Measurements from ENCODE around the gene IQCH. TPM values are rescaled to one million over a fixed set of nuclear protein-coding genes. Genes with fewer than 3 reads are reported as not detected.

IQCH gene
- total and polyA plus RNA-seq, 9 of the 15 experiments (the other 6 are each of a cell fraction or from before 2014, with no cell fraction given), result 1.8 to 3.9 (median 2.7) TPM

DNA sequence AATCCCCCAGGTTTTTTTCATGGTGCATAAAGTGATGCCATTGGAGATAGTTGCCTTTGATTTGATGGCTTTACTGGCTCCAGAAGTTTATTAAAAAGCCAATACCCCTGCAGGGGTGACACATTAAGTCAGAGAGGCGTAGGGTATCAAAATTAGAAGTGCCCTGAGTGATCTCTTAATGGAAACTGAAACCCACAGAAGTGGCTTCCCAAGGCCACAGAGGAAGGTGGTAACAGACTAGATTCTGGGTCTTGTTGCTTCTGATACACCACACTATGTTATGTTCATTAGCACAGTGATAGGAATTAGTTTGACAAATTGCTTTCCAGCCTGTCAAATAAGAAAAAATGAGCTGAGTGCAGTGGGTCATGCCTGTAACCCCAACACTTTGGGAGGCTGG lies 112.3 kb downstream of the IQCH start:
- Histone ChIP-seq H3K4me3 (no peak overlapping the region), H2AFZ (ENCODE audit: low read depth, low read length) (no peak overlapping the region), H3K4me2 (ENCODE audit: insufficient read depth, low read length) (no peak overlapping the region), H3K9ac (ENCODE audit: insufficient read depth in 1 of 2, low read depth in 2 of 2, low read length in 2 of 2) (no peak overlapping the region), H4K20me1 (replicated peaks; ENCODE audit: control insufficient read depth, insufficient read depth, low read length) (no peaks in the 10 kb centered on the region), H3K9me3 (replicated peaks; ENCODE audit: control insufficient read depth, insufficient read depth, low read depth, low read length) (no peaks in the 10 kb centered on the region), H3K9me1 (ENCODE audit: control insufficient read depth, insufficient read depth, low read length) (no peaks in the 10 kb centered on the region), H3K79me2 (ENCODE audit: control insufficient read depth, insufficient read depth, low read length) (no peaks in the 10 kb centered on the region), H3K36me3 (ENCODE audit: control insufficient read depth, insufficient read depth, low read length) (no peaks in the 10 kb centered on the region), H3K4me1 (replicated peaks in 1 of 2; ENCODE audit: control insufficient read depth in 2 of 2, insufficient read depth in 2 of 2, low read length in 2 of 2) (peaks cover 2 to 21% of the 10 kb centered on the region in 2 experiments; a peak in 4 of 5 replicates), H3K27me3 (ENCODE audit: control insufficient read depth in 2 of 2, insufficient read depth in 2 of 2, low read length in 2 of 2) (no peaks in the 10 kb centered on the region), H3K27ac (ENCODE audit: extremely low read depth, low read depth, low read length) (no peak overlapping the region)
- intact Hi-C loops (cut with micrococcal nuclease), result no loop called here
- DNase-seq (ENCODE audit: extremely low read depth in 1 of 4, low spot score in 3 of 4), result no peak
- 50% methylated on average over 1 of the region's 1 CpG for WGBS (ENCODE audit: insufficient coverage, low coverage, missing lambda C conversion rate)
- BruUV-seq (replicated peaks), result no TSS peak
- no peak for FAIRE-seq
- ChIA-PET POLR2A (no interaction called here), CTCF (ENCODE audit: low intra/inter-chr PET ratio) (no interaction called here)
- ATAC-seq, result no peak
- TF ChIP-seq CBFA2T2 (conservative IDR thresholded peaks at IDR 0.05) (no peak), ZNF717 (CRISPR knock-in tag; IDR thresholded peaks at IDR 0.05) (no peak), IRF2 (CRISPR knock-in tag; IDR thresholded peaks at IDR 0.05) (no peak)
- in situ Hi-C loops (cut with MboI), result no loop called here

DNA sequence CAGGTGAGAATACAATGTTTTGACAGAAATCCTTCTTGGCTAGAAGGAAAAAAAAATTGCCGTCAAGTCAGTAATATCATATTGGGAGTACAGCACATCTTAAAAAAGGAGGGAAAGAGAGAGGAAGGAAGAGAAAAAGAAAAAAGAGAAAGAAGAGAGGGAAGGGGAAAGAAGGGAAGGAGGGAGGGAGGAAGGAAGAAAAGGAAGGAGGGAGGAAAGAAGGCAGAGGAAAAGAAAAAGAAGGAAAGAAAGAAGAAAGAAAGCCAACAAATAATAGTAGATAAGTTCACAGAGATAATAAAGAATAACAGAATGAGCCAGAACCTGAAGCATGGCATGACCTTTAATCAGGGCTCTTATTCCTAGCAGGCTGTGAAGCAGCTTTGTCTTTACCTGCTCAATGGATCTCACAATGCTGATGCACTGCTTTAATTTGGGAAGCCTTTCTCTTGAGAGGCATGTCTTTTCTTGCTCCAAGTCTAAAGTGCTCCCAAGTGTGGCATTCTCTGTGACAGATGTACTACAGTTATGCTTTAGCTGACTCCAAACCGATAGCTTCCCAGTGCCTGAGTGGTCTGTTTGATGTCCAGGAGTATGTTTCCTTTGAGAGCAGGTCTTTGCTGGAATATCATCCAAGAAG lies 114.9 kb downstream of the IQCH start:
- TF ChIP-seq, protein P1, sequence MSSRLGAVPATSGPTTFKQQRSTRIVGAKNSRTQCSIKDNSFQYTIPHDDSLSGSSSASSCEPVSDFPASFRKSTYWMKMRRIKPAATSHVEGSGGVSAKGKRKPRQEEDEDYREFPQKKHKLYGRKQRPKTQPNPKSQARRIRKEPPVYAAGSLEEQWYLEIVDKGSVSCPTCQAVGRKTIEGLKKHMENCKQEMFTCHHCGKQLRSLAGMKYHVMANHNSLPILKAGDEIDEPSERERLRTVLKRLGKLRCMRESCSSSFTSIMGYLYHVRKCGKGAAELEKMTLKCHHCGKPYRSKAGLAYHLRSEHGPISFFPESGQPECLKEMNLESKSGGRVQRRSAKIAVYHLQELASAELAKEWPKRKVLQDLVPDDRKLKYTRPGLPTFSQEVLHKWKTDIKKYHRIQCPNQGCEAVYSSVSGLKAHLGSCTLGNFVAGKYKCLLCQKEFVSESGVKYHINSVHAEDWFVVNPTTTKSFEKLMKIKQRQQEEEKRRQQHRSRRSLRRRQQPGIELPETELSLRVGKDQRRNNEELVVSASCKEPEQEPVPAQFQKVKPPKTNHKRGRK (tag; IDR thresholded peaks at IDR 0.05), result peak; percentile 98
- TF ChIP-seq, protein P2, sequence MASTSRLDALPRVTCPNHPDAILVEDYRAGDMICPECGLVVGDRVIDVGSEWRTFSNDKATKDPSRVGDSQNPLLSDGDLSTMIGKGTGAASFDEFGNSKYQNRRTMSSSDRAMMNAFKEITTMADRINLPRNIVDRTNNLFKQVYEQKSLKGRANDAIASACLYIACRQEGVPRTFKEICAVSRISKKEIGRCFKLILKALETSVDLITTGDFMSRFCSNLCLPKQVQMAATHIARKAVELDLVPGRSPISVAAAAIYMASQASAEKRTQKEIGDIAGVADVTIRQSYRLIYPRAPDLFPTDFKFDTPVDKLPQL (IDR thresholded peaks at IDR 0.05; ENCODE audit: extremely low read depth, insufficient read length), result no peak
- no peak for TF ChIP-seq MYBL2 (IDR thresholded peaks at IDR 0.05; ENCODE audit: low read depth)
- TF ChIP-seq MYBL2 (CRISPR knock-in tag; IDR thresholded peaks at IDR 0.05; ENCODE audit: borderline replicate concordance), result no peak
- TF ChIP-seq, protein P3, sequence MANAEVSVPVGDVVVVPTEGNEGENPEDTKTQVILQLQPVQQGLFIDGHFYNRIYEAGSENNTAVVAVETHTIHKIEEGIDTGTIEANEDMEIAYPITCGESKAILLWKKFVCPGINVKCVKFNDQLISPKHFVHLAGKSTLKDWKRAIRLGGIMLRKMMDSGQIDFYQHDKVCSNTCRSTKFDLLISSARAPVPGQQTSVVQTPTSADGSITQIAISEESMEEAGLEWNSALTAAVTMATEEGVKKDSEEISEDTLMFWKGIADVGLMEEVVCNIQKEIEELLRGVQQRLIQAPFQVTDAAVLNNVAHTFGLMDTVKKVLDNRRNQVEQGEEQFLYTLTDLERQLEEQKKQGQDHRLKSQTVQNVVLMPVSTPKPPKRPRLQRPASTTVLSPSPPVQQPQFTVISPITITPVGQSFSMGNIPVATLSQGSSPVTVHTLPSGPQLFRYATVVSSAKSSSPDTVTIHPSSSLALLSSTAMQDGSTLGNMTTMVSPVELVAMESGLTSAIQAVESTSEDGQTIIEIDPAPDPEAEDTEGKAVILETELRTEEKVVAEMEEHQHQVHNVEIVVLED (CRISPR knock-in tag; IDR thresholded peaks at IDR 0.05), result no peak
- TF ChIP-seq ZNF212 (CRISPR knock-in tag; IDR thresholded peaks at IDR 0.05), result no peak
- in situ Hi-C loops (cut with MboI), result no loop called here
- POLR2A ChIA-PET, result interaction anchor here (0.6 to 1.5 kb wide), 4 partner anchors 11 to 252 kb away, joined by 3 to 7 read pairs (median 3); no protein-coding TSS in a partner anchor

More for the DNA sequence above, 114.9 kb downstream of the IQCH start:
- Histone ChIP-seq H3K9me1 (ENCODE audit: control insufficient read depth, insufficient read depth, low read length) (no peaks in the 10 kb centered on the region), H3K9me3 (replicated peaks; ENCODE audit: control insufficient read depth, insufficient read depth, low read depth, low read length) (no peaks in the 10 kb centered on the region), H2AFZ (ENCODE audit: low read depth, low read length) (peak overlapping the region; percentile 80), H3K4me2 (ENCODE audit: insufficient read depth, low read length) (peak overlapping the region; percentile 33; the same call in 1 of the 2 replicates), H3K9ac (ENCODE audit: insufficient read depth in 1 of 2, low read depth in 2 of 2, low read length in 2 of 2) (no peak overlapping the region), H3K4me1 (replicated peaks in 1 of 2; ENCODE audit: control insufficient read depth in 2 of 2, insufficient read depth in 2 of 2, low read length in 2 of 2) (peaks cover 2 to 21% of the 10 kb centered on the region in 2 experiments; a peak in 4 of 5 replicates), H3K27me3 (ENCODE audit: control insufficient read depth in 2 of 2, insufficient read depth in 2 of 2, low read length in 2 of 2) (no peaks in the 10 kb centered on the region), H4K20me1 (replicated peaks; ENCODE audit: control insufficient read depth, insufficient read depth, low read length) (no peaks in the 10 kb centered on the region), H3K36me3 (ENCODE audit: control insufficient read depth, insufficient read depth, low read length) (no peaks in the 10 kb centered on the region), H3K27ac (ENCODE audit: extremely low read depth, low read depth, low read length) (no peak overlapping the region), H3K79me2 (ENCODE audit: control insufficient read depth, insufficient read depth, low read length) (no peaks in the 10 kb centered on the region), H3K4me3 (no peak overlapping the region)
- intact Hi-C loops (cut with micrococcal nuclease), result no loop called here
- CTCF ChIA-PET (ENCODE audit: low intra/inter-chr PET ratio), result no interaction called here
- WGBS (ENCODE audit: insufficient coverage, low coverage, missing lambda C conversion rate), result 54% methylated on average over 2 of the region's 2 CpGs
- DNase-seq (ENCODE audit: extremely low read depth in 1 of 4, low spot score in 3 of 4), result no peak
- FAIRE-seq, result no peak
- ATAC-seq, result peak; percentile 35
- BruUV-seq (replicated peaks), result no TSS peak

Data from K562 (cell line).